ENCODE measurements around the gene PIGM. TPM values are rescaled to one million over a fixed set of nuclear protein-coding genes. Genes with fewer than 3 reads are reported as not detected.

Gene PIGM
- total RNA-seq, 2 experiments from 2014 or later: 5.9 to 6.4 TPM

- no peaks in the 10 kb centered on the region for H3K9me3 Mint-ChIP-seq
- no peak overlapping the region for H3K4me3 Mint-ChIP-seq
- ChIA-PET POLR2A (no interaction called here), CTCF (no interaction called here)
- no peaks in the 10 kb centered on the region for H3K27me3 Mint-ChIP-seq
- peaks cover 28% of the 10 kb centered on the region for H3K4me1 Mint-ChIP-seq
- DNase-seq: no peak
- H3K27ac Mint-ChIP-seq: no peak overlapping the region
- H3K36me3 Mint-ChIP-seq (ENCODE audit: low read depth): peaks cover 4% of the 10 kb centered on the region
Measured at GRCh38 chr1:160028426-160028825, 3.4 kb downstream of the PIGM start.

- Mint-ChIP-seq H3K27me3 (no peaks in the 10 kb centered on the region), H3K36me3 (ENCODE audit: low read depth) (peaks cover 4% of the 10 kb centered on the region), H3K4me3 (no peak overlapping the region), H3K9me3 (no peaks in the 10 kb centered on the region), H3K27ac (no peak overlapping the region), H3K4me1 (peaks cover 10% of the 10 kb centered on the region)
- no peak for DNase-seq
- POLR2A ChIA-PET: no interaction called here
- CTCF ChIA-PET: interaction anchor here (0.7 to 2.3 kb wide), 2 partner anchors 21 to 217 kb away, joined by 3 to 11 read pairs; no protein-coding TSS in a partner anchor
Measured at GRCh38 chr1:160025314-160025713, 6.5 kb downstream of the PIGM start.

GRCh38 chr1:160024195-160024905 lies 7.4 kb downstream of the PIGM start:
- Mint-ChIP-seq H3K4me3 (no peak overlapping the region), H3K27ac (no peak overlapping the region), H3K36me3 (ENCODE audit: low read depth) (peaks cover 4% of the 10 kb centered on the region), H3K27me3 (no peaks in the 10 kb centered on the region), H3K9me3 (no peaks in the 10 kb centered on the region), H3K4me1 (peaks cover 8% of the 10 kb centered on the region)
- ChIA-PET POLR2A (no interaction called here), CTCF (interaction anchor here (0.6 to 2.4 kb wide), 5 partner anchors 13 to 940 kb away, joined by 3 to 11 read pairs (median 4); no protein-coding TSS in a partner anchor)
- no peak for DNase-seq

- ChIA-PET CTCF (interaction anchor here (0.8 to 2.4 kb wide), 4 partner anchors 15 to 56 kb away, joined by 4 to 11 read pairs (median 7); no protein-coding TSS in a partner anchor), POLR2A (no interaction called here)
- Mint-ChIP-seq H3K27ac (no peak overlapping the region), H3K27me3 (peaks cover 5% of the 10 kb centered on the region), H3K36me3 (ENCODE audit: low read depth) (peaks cover 4% of the 10 kb centered on the region), H3K9me3 (no peaks in the 10 kb centered on the region), H3K4me1 (peaks cover 6% of the 10 kb centered on the region), H3K4me3 (no peak overlapping the region)
- no peak for DNase-seq
Measured at GRCh38 chr1:160022330-160023310, 9.2 kb downstream of the PIGM start.

DNA sequence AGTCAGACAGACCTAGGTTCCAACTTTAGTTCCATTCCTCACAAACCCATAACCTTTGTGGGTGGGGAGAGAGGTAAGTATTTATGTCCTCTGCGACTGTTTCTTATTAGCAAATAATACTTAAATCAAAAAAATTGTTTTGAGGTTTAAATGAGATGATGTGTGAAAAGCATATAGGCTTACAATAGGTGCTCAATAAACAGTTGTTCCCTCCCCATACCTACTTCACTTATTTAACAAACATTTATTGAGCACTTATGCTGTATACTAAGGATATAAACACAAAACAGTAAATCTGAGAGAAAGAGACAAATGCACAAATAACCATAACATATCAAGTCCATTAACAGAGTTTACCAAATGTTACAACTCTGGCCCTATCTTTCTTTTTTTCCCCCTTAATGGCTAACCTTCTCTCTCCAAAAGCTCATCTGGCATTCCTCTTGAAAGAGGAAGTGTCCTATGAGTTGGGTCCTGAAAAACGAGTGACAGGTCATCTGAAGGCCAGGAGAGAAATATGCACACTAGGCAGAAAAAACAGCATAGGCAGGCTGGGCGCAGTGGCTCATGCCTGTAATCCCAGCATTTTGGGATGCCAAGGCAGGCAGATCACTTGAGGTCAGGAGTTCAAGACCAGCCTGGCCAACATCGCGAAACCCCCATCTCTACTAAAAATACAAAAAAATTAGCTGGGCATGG lies 10.3 kb downstream of the PIGM start:
- H3K4me1 Mint-ChIP-seq: peaks cover 3% of the 10 kb centered on the region
- H3K27ac Mint-ChIP-seq: no peak overlapping the region
- H3K9me3 Mint-ChIP-seq: no peaks in the 10 kb centered on the region
- peaks cover 10% of the 10 kb centered on the region for H3K27me3 Mint-ChIP-seq
- DNase-seq: no peak
- ChIA-PET CTCF (interaction anchor here (2.4 kb wide), 1 partner anchor 14 kb away, joined by 10 read pairs; no protein-coding TSS in a partner anchor), POLR2A (no interaction called here)
- H3K36me3 Mint-ChIP-seq (ENCODE audit: low read depth): no peaks in the 10 kb centered on the region
- no peak overlapping the region for H3K4me3 Mint-ChIP-seq

GRCh38 chr1:160020196-160020595 lies 11.6 kb downstream of the PIGM start:
- H3K27me3 Mint-ChIP-seq: peaks cover 10% of the 10 kb centered on the region

GRCh38 chr1:160018900-160019299 lies 12.9 kb downstream of the PIGM start:
- Mint-ChIP-seq H3K27ac (no peak overlapping the region), H3K4me1 (peaks cover 3% of the 10 kb centered on the region), H3K27me3 (peaks cover 12% of the 10 kb centered on the region), H3K9me3 (no peaks in the 10 kb centered on the region), H3K4me3 (no peak overlapping the region), H3K36me3 (ENCODE audit: low read depth) (no peaks in the 10 kb centered on the region)
- DNase-seq: no peak
- ChIA-PET CTCF (interaction anchor here (1.4 to 3.3 kb wide), 2 partner anchors 11 to 12 kb away, joined by 3 to 14 read pairs; no protein-coding TSS in a partner anchor), POLR2A (no interaction called here)

More at GRCh38 chr1:160020196-160020595, 11.6 kb downstream of the PIGM start:
- POLR2A ChIA-PET: no interaction called here
- H3K36me3 Mint-ChIP-seq (ENCODE audit: low read depth): no peaks in the 10 kb centered on the region
- no peak for DNase-seq
- H3K4me3 Mint-ChIP-seq: no peak overlapping the region
- H3K27ac Mint-ChIP-seq: no peak overlapping the region
- H3K4me1 Mint-ChIP-seq: peaks cover 3% of the 10 kb centered on the region
- no peaks in the 10 kb centered on the region for H3K9me3 Mint-ChIP-seq
- CTCF ChIA-PET: interaction anchor here (1.1 to 3.3 kb wide), 5 partner anchors 10 to 128 kb away, joined by 3 to 14 read pairs (median 3); no protein-coding TSS in a partner anchor

- no peaks in the 10 kb centered on the region for H3K36me3 Mint-ChIP-seq (ENCODE audit: low read depth)
- H3K4me3 Mint-ChIP-seq: no peak overlapping the region
- peaks cover 3% of the 10 kb centered on the region for H3K4me1 Mint-ChIP-seq
- ChIA-PET CTCF (interaction anchor here (3.3 kb wide), 1 partner anchor 11 kb away, joined by 14 read pairs; no protein-coding TSS in a partner anchor), POLR2A (no interaction called here)
- H3K27me3 Mint-ChIP-seq: peaks cover 17% of the 10 kb centered on the region
- no peak for DNase-seq
- H3K9me3 Mint-ChIP-seq: no peaks in the 10 kb centered on the region
- no peak overlapping the region for H3K27ac Mint-ChIP-seq
Measured at GRCh38 chr1:160018347-160018746, 13.4 kb downstream of the PIGM start.

- ChIA-PET POLR2A (no interaction called here), CTCF (interaction anchor here (3.3 kb wide), 1 partner anchor 10 kb away, joined by 14 read pairs; no protein-coding TSS in a partner anchor)
- no peak overlapping the region for H3K27ac Mint-ChIP-seq
Measured at GRCh38 chr1:160017592-160017991, 14.2 kb downstream of the PIGM start.

GRCh38 chr1:160011781-160012180 lies 20.0 kb downstream of the PIGM start:
- H3K27ac Mint-ChIP-seq: no peak overlapping the region
- CTCF ChIA-PET: no interaction called here
- no peaks in the 10 kb centered on the region for H3K4me1 Mint-ChIP-seq
- no peak for DNase-seq
- POLR2A ChIA-PET: no interaction called here
- no peaks in the 10 kb centered on the region for H3K9me3 Mint-ChIP-seq
- H3K27me3 Mint-ChIP-seq: peaks cover 29% of the 10 kb centered on the region
- H3K36me3 Mint-ChIP-seq (ENCODE audit: low read depth): no peaks in the 10 kb centered on the region
- no peak overlapping the region for H3K4me3 Mint-ChIP-seq

More at GRCh38 chr1:160017592-160017991, 14.2 kb downstream of the PIGM start:
- peaks cover 3% of the 10 kb centered on the region for H3K4me1 Mint-ChIP-seq
- H3K4me3 Mint-ChIP-seq: no peak overlapping the region
- peaks cover 20% of the 10 kb centered on the region for H3K27me3 Mint-ChIP-seq
- no peaks in the 10 kb centered on the region for H3K36me3 Mint-ChIP-seq (ENCODE audit: low read depth)
- H3K9me3 Mint-ChIP-seq: no peaks in the 10 kb centered on the region
- DNase-seq: no peak

DNA sequence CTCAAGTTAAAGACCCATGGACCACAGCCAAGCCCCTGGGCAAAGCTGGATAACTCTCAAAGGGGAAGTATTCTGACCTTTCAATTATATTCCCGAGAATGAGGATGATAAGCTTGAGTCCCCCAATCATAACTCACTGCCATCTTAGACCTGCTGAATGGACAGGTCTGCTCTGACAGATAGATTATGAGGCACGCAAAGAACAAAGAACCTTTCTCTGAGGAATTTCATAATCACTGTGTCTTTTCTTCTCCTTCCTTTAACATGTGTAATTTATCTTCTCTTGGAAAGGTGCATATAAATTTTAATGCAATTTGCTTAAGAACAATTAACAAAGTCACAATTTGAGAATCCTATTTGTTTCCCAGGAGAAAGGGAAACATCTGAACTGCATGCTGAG lies 22.0 kb downstream of the PIGM start:
- Mint-ChIP-seq H3K9me3 (no peaks in the 10 kb centered on the region), H3K4me3 (no peak overlapping the region), H3K27ac (no peak overlapping the region), H3K4me1 (no peaks in the 10 kb centered on the region), H3K27me3 (peaks cover 27% of the 10 kb centered on the region), H3K36me3 (ENCODE audit: low read depth) (no peaks in the 10 kb centered on the region)
- DNase-seq: no peak
- ChIA-PET POLR2A (no interaction called here), CTCF (interaction anchor here (1.2 kb wide), 2 partner anchors 19 to 74 kb away, joined by 3 read pairs; no protein-coding TSS in a partner anchor)

DNA sequence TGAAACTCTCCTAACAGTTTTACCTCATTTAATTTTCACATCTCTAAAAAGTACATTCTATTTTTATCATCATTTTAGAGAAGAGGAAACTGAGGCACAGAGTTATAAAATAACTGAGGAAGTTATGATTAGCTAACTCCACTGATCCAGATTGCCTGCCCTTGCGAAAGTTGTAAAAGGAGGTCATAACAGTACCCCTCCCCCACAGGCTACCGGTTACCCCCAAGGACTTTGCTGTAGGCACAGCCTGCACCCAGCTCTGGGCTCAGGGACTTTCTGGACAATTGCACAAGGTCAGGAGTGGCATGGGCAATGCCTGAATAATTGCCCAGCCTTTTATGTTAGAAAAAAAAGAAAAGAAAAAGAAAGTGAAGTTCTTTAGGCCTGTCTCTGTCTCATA lies 22.7 kb downstream of the PIGM start:
- ChIA-PET POLR2A (no interaction called here), CTCF (interaction anchor here (1.2 to 2.3 kb wide), 4 partner anchors 18 to 116 kb away, joined by 3 to 11 read pairs (median 4); no protein-coding TSS in a partner anchor)
- Mint-ChIP-seq H3K36me3 (ENCODE audit: low read depth) (no peaks in the 10 kb centered on the region), H3K4me1 (no peaks in the 10 kb centered on the region), H3K27ac (no peak overlapping the region), H3K9me3 (no peaks in the 10 kb centered on the region), H3K4me3 (no peak overlapping the region), H3K27me3 (peaks cover 27% of the 10 kb centered on the region)
- no peak for DNase-seq
